Astrocyte of the hippocampus (primary cell): ENCODE results near the gene DDX6.
"Not testable (repeated sequence)": the region's sequence is repeated elsewhere in the genome, so short reads cannot be mapped to it uniquely, and the experiment has no call there.

Experiments
- DNase-seq: peaks from one replicate; pipeline ENCODE4 v3.0.0; 2011; ENCODE audit warnings: low read depth, low spot score

Gene DDX6

GRCh38 chr11:118790357-118791110, 430 bp downstream of the DDX6 start:
- DNase-seq, result peak; percentile 76

DNA sequence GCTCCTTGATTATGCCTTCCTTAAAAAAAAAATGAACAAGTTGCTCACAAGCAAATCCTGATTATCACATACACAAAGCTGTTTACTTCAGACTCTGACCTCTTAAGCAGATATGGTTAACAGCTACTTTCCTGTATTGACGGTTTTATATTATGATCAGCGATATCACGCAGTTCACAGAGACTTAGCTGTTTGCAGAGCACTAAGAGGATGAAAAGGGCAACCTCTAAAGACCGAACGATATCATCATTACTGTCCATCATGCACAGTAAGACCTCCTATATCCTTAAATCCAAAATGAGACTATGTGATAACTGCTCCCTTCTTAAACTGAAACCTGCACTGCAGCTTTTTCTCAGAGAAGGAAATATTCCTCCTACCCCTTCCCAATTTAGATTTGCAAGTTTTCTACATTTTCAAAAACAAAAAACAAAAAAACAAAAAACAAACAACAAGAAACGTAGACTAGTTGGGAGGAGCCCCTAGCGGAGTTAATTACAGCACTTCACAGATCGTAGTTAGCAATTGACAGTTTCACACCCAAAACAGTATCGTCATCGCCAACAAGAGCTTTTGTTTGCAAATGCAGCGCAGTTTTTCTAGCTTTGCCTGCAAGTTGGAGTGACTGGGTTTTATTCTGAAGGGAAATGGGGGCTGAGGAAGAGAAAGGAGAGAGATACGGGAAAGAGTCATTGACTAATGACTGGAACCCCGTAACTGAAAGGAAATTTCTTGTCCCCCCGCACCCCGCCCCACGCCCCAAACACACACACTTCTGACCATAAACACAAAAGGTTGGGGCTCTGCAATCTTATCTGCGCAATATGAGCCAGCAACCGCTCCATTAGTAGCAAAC, 1.2 kb downstream of the DDX6 start:
- DNase-seq, result peak; percentile 46

DNA sequence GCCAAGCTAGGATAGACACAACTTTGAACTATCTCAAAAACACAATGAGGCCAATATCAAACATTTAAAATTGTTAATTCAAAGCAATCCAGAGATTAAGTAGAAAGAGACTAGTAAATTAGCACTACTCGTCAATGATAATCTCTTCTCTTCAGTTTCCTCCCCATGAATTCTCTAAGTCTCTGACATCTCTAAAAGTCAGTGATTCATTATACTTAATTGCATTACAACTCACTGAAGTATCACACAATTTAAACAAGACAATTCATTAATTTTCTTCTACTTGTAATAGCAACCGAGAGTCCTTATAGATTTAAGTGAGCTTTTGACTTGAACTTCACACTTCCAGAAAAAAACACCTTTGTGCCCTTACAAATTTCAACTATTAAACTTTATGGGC, 4.3 kb downstream of the DDX6 start:
- no peak for DNase-seq

DNA sequence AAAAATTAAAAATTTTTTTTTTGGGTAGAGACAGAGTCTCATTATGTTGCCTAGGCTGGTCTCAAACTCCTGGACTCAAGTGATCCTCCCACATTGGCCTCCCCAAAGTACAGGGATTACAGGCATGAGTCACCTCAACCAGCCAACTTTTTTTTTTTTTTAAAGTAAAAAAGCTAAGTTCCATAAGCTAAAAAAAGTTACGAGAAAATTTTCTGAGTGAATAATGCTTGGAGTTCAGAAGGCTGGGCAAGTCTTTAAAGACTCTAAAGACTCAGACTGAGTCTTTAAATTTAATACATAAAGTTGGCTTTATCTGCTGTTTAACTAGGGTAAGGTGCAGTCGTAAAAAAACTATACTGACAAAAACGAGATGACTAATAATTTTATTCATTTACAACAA, 5.6 kb downstream of the DDX6 start:
- DNase-seq, result no peak

DNA sequence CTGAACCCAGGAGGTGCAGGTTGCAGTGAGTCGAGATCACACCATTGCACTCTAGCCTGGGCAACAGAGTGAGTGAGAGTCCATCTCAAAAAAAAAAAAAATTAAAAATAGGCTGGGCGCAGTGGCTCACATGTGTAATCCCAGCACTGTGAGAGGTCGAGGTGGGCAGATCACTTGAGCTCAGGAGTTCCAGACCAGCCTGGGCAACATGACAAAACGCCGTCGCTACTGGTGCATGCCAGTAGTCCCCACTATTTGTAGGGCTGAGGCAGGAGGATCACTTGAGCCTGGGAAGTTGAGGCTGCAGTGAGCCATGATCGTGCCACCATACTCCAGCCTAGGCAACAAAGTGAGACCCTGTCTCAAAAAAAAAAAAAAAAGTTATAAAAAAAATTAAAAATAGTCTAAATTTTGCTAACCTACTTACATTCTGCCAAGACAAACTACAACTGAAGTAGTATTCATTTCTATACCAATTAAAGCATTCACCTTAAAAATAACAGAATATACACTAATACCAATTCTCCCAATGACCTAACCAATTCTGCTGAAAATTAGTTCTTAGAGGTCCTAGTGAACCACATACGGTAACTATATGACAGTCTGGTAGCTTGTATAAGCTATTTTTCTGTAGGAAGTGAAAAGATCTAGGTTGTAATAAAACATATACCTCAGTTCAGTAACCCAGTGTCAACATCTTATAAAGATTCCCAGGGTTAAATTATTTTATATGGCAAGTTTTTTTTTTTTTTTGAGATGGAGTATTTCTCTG, 7.1 kb downstream of the DDX6 start:
- no peak for DNase-seq

- not testable (repeated sequence) for DNase-seq
Observed at GRCh38 chr11:118783324-118783723, 7.6 kb downstream of the DDX6 start.

- no peak for DNase-seq
Observed at GRCh38 chr11:118778898-118779297, 12.1 kb downstream of the DDX6 start.

- DNase-seq, result no peak
Observed at GRCh38 chr11:118774032-118774431, 16.9 kb downstream of the DDX6 start.

DNA sequence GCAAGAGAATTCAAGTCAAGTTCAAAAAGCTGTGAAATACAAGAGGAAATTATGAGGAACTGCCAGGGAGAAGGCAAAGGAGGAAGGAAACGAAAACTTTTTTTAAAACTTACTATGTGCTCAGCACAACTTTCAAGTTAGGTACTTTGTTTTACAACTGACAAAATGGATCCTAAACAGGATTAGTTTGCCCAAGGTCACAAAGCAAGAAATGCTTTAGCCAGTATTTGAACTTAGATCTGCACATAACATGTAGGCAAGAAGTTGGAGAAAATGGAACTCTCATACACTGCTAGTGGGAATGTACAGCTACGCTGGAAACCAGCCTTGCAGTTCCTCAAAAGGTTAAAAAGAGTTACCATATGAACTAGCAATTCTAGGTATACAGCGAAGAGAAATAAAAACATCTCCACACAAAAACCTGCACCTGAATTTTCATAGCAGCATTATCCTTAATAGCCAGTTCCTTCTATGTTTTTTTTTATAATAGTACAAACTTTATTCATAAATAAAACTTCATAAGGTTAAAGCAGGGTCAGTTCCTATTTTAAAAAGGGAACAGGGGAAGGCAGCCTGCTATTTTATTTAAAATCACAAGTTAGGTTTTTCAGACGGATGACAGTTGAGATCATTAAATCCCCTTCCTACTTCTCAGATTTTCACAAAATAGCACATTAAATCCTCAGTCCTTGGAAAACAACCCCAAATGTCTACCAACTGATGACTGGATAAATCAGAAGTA, 19.2 kb downstream of the DDX6 start:
- no peak for DNase-seq

GRCh38 chr11:118768690-118769089, 22.3 kb downstream of the DDX6 start:
- DNase-seq, result no peak

DNA sequence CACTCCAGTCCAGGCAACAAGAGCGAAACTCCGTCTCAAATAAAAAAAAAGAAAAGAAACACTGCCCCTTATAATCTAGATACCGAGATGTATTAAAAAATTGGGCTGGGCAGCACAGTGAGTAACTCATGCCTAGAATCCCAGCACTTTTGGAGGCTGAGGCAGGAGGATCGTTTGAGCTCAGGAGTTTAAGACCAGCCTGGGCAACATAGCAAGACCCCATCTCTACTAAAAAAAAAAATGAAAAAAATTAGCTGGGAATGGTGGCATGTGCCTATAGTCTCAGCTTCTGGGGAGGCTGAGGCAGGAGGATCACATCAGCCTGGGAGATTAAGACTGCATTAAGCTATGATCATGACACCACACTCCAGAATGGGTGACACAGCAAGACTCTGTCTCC, 24.9 kb downstream of the DDX6 start:
- DNase-seq, result no peak

DNA sequence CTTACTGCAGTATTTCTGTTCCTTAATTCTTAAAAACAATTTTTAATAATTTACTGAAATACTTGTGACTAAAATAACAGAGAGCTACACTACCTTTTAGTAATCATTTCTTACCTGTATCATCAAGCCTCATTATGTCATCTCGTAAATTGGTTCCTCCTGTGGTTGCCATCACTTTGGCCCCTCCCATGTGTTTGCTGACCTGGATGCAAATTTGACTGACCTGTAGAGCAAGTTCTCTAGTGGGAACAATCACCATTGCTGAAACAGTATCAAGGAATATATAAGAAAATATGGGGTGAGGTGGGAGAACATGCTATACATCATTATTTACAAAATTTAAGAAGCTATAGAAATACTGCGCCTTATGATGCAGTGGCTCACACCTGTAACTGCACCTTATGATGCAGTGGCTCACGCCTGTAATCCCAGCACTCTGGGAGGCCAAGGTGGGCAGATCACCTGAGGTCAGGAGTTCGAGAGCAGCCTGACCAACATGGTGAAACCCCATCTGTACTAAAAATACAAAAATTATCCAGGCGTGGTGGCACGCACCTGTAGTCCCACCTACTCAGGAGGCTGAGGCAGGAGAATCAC, 25.8 kb downstream of the DDX6 start:
- not testable (repeated sequence) for DNase-seq

- no peak for DNase-seq
Observed at GRCh38 chr11:118763041-118763440, 27.9 kb downstream of the DDX6 start.

- DNase-seq, result not testable (repeated sequence)
Observed at GRCh38 chr11:118761981-118762380, 29.0 kb downstream of the DDX6 start.

- DNase-seq, result no peak
Observed at GRCh38 chr11:118757876-118758399, 33.0 kb downstream of the DDX6 start.

DNA sequence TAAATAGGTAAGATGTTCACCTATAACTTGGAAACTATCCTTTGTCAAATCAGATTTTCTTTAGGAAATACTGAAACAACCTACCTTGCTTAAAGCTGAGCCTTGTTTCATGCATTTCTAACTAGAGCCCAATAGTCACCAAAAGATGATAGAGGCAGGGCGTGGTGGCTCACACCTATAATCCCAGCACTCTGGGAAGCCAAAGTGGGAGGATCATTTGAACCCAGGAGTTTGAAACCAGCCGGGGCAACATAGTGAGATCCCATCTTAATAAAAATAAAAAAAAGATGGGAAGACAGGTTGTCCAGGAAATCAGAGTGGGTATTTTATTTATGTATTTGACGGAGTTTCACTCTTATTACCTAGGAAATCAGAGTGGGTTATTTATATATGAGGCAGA, 38.3 kb downstream of the DDX6 start:
- no peak for DNase-seq

DNA sequence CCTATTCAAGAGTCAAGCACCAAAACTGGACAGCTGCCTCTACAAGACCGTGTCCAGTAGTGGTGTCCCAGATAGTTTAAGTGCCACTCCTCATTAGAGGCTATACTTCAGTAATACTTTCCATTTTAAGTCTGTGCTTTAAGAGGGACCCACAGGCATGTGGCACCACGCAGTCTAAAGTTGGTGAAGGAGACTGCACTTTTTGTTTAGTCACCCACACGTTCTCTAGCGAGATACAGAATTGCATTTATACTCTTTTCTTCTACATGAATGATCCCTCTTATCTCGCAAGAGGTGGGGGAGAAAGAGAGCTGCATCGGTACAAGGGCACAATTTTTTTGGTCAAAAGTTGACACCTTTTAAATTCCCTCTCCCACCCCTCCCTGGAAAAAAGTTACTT, 41.5 kb downstream of the DDX6 start:
- DNase-seq, result no peak

DNA sequence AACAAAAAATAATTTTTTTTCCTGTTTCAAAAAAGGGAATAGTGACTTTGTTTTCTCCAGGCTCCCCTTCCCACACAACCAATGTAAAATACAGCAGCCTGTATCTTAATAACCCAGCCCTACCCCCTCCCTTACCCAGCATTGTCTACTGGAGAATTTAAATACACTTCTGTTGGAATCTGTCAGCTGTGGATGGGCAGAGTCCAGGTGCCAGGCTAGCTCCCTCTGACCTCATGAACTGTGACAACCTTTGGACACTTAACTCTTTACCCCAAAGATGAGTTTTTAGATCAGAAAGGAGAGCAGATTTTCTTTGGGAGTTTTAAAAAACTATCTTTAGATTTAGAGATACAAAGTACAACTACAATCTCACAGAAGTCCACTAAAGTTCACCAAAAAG, 42.9 kb downstream of the DDX6 start:
- DNase-seq, result no peak

DNA sequence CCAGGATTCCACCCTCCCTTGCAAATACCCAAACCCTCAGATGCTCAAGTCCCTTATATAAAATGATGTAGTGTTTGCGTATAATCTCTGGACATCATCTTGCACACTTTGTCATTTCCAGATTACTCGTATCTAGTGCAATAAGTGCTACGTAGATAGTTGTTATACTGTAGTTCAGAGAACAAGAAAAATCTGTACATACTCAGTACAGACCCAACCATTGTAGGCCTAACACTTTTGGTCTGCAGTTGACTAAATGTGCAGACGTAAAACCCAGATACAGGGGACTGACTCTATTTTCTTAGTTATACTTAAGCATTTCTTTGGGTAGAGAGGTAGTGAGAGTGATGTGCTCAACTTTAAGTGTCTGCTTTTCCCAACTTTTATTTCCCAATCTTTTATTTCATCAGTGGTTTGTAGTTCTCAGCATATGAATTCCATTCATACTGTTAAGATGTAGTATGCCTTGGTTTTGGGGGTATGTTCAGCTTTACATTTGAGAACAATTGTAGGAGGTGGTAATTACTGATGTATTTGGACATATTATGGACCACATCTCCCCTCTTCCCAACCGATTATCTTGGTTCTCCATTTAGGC, 43.9 kb downstream of the DDX6 start:
- no peak for DNase-seq

GRCh38 chr11:118744046-118744445, 46.9 kb downstream of the DDX6 start:
- no peak for DNase-seq
